Prostate gland (tissue), 2 donors: Measurements from ENCODE around the gene CIP2A. TPM values are rescaled to one million over a fixed set of nuclear protein-coding genes. Genes with fewer than 3 reads are reported as not detected.

Source experiments
- DNase-seq: peaks from one replicate; pipeline ENCODE4 v3.0.0-alpha.2; 2019; ENCODE audit warnings: low spot score
- H3K27ac ChIP-seq, 2 donors: fragments of 200-600 bp; sonication (generic); 2 replicates each; pipeline ENCODE4 v1.5.1; 2017 to 2019
- H3K27me3 ChIP-seq: fragments of 200-600 bp; sonication (generic); replicated peaks from 2 replicates; pipeline ENCODE4 v1.5.1; 2019; ENCODE audit not compliant: insufficient read depth
- H3K36me3 ChIP-seq, 2 donors: fragments of 200-600 bp; sonication (generic); 1 replicate in 1 of 2; 2 replicates in 1 of 2; pipeline versions ENCODE4 v1.5.1 to v1.8.1; 2017 to 2019
- H3K4me1 ChIP-seq: fragments of 200-600 bp; sonication (generic); replicated peaks from 2 replicates; pipeline ENCODE4 v1.5.1; 2019
- H3K4me3 ChIP-seq, 2 donors: fragments of 200-600 bp; sonication (generic); 2 replicates each; pipeline ENCODE4 v1.5.1; 2017 to 2019
- H3K9me3 ChIP-seq: fragments of 200-600 bp; sonication (generic); 2 replicates; pipeline ENCODE4 v1.5.1; 2017
- POLR2A ChIP-seq: fragments of 450-650 bp; IDR thresholded peaks from one replicate; pipeline ENCODE4 v1.6.1; 2016; ENCODE audit warnings: antibody characterized with exemption, mild to moderate bottlenecking
- POLR2AphosphoS5 ChIP-seq: sonication (generic); formaldehyde crosslinking; IDR thresholded peaks from one replicate; pipeline ENCODE4 v1.6.1; 2017; ENCODE audit warnings: antibody characterized with exemption
- WGBS: methylation state at CpG from one replicate; pipeline ENCODE4 v1.1.5; 2018; 5-methylcytosine and 5-hydroxymethylcytosine counted together
- intact Hi-C: fragments of 100-400 bp; cut with DNase I; formaldehyde crosslinking; loops from one replicate; pipeline ENCODE4 v1.14.2; 2022
- total RNA-seq, 2 donors: library from RNA; depleted of rRNA; stranded (reverse); fragments of >200 nt; gene quantifications; one replicate each; pipeline ENCODE4 v1.1.0, GENCODE V29; 2016
- TF ChIP-seq, protein P1 (sequence below), 4 experiments: fragments of 200-600 bp in 2 of 4; fragments of 450-650 bp in 2 of 4; sonication (generic) in 2 of 4; IDR thresholded peaks; 1 replicate in 3 of 4; 2 replicates in 1 of 4; pipeline ENCODE4 v1.5.1; 2016 to 2019; ENCODE audit warnings: antibody characterized with exemption in 4 of 4, mild to moderate bottlenecking in 2 of 4, moderate library complexity in 2 of 4

The CIP2A gene
- total RNA-seq, 2 donors from 2014 or later = 2.0 to 13.8 TPM

DNA sequence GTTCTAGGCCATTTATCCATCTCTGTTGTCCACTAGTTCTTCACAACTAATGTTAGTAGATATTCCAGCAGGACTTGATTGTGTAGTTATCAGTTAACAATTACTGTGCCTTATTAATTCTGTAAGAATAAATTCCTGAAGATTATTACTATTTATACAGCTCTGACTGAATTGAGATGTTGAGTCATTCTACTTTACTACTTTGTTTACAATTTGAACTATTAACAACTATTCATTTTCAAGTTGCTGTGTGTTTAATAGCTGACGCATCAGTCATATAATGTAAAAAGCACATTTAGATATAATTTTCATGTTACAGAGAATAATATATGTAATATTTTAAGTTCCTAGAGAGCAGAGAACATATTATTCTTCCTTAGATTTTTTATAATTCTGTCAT lies 21.4 kb upstream of the CIP2A start:
- no peaks in the 10 kb centered on the region for H3K4me1 ChIP-seq
- TF ChIP-seq POLR2AphosphoS5 (no peak), POLR2A (no peak)
- TF ChIP-seq, protein P1, sequence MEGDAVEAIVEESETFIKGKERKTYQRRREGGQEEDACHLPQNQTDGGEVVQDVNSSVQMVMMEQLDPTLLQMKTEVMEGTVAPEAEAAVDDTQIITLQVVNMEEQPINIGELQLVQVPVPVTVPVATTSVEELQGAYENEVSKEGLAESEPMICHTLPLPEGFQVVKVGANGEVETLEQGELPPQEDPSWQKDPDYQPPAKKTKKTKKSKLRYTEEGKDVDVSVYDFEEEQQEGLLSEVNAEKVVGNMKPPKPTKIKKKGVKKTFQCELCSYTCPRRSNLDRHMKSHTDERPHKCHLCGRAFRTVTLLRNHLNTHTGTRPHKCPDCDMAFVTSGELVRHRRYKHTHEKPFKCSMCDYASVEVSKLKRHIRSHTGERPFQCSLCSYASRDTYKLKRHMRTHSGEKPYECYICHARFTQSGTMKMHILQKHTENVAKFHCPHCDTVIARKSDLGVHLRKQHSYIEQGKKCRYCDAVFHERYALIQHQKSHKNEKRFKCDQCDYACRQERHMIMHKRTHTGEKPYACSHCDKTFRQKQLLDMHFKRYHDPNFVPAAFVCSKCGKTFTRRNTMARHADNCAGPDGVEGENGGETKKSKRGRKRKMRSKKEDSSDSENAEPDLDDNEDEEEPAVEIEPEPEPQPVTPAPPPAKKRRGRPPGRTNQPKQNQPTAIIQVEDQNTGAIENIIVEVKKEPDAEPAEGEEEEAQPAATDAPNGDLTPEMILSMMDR (IDR thresholded peaks at IDR 0.05) = no peak
- no peaks in the 10 kb centered on the region for H3K27me3 ChIP-seq
- H3K36me3 ChIP-seq = no peaks in the 10 kb centered on the region
- no peak for DNase-seq
- H3K9me3 ChIP-seq = no peaks in the 10 kb centered on the region
- no peak overlapping the region for H3K4me3 ChIP-seq
- no peak overlapping the region for H3K27ac ChIP-seq
- intact Hi-C loops = no loop called here
- WGBS = 96% methylated on average over 1 of the region's 1 CpG

DNA sequence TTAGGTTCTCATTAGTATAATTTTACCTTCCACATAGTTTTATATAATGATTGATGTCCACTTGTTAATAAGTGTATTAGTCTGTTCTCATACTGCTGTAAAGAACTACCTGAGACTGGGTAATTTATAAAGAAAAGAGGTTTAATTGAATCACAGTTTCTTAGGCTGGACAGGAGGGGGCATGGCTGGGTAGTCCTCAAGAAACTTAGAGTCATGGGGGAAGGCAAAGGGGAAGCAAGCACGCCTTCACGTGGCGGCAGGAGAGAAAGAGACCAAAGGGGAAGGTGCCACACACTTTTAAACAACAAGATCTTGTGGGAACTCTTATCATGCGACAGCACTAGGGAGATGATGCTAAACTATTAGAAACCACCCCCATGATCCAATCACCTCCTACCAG lies 19.5 kb upstream of the CIP2A start:
- no peaks in the 10 kb centered on the region for H3K36me3 ChIP-seq
- WGBS = 86% methylated on average over 4 of the region's 4 CpGs
- H3K4me1 ChIP-seq = no peaks in the 10 kb centered on the region
- no peak overlapping the region for H3K4me3 ChIP-seq
- intact Hi-C loops = no loop called here
- H3K27ac ChIP-seq = no peak overlapping the region
- H3K9me3 ChIP-seq = no peaks in the 10 kb centered on the region
- H3K27me3 ChIP-seq = no peaks in the 10 kb centered on the region
- DNase-seq = no peak
- TF ChIP-seq, protein P1 (IDR thresholded peaks at IDR 0.05) = no peak
- TF ChIP-seq POLR2A = no peak
- TF ChIP-seq POLR2AphosphoS5 = no peak

DNA sequence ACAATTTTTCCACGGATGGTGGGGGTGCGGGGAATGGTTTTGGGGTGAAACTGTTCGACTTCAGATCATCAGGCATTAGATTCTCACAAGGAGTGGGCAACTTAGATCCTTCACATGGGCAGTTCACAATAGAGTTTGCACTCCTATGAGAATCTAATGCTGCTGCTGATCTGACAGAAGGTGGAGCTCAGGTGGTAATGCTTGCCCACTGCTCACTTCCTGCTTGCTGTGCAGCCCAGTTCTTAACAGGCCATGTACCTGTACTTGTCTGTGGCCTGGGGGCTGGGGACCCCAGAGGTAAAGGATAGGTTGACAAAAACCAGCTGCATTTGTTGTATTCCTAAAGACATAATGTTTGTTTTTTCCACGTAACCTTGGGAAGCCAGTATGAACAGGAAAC lies 16.3 kb upstream of the CIP2A start:
- H3K9me3 ChIP-seq = no peaks in the 10 kb centered on the region
- WGBS = 72% methylated on average over 4 of the region's 4 CpGs
- TF ChIP-seq POLR2A = no peak
- TF ChIP-seq POLR2AphosphoS5 = no peak
- TF ChIP-seq, protein P1 (IDR thresholded peaks at IDR 0.05) = no peak
- intact Hi-C loops = no loop called here
- no peaks in the 10 kb centered on the region for H3K27me3 ChIP-seq
- no peaks in the 10 kb centered on the region for H3K4me1 ChIP-seq
- H3K27ac ChIP-seq = no peak overlapping the region
- H3K36me3 ChIP-seq = no peaks in the 10 kb centered on the region
- DNase-seq = no peak
- no peak overlapping the region for H3K4me3 ChIP-seq

DNA sequence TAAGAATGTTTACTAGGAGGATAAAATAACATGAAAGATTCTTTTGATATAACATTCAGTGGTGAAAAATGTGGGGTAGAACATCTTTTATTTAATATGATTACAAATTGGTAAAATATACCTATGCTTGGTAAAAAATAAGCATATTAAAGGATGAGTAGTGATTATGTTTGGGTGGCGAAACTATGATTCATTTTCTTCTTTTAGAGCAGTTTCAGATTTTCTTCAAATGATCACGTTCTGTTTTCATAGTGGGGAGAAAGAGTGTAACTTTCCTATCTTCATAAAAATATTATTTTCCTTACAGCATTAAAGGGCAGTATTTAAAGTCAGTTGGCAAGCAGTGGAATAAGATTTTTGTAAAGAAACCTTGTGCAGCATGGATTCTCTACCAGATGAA lies 15.8 kb upstream of the CIP2A start:
- H3K27me3 ChIP-seq = no peaks in the 10 kb centered on the region
- TF ChIP-seq POLR2AphosphoS5 (no peak), POLR2A (no peak)
- TF ChIP-seq, protein P1 (IDR thresholded peaks at IDR 0.05) = no peak
- H3K9me3 ChIP-seq = no peaks in the 10 kb centered on the region
- DNase-seq = no peak
- H3K27ac ChIP-seq = no peak overlapping the region
- no peaks in the 10 kb centered on the region for H3K36me3 ChIP-seq
- intact Hi-C loops = no loop called here
- H3K4me3 ChIP-seq = no peak overlapping the region
- 94% methylated on average over 2 of the region's 2 CpGs for WGBS
- no peaks in the 10 kb centered on the region for H3K4me1 ChIP-seq

DNA sequence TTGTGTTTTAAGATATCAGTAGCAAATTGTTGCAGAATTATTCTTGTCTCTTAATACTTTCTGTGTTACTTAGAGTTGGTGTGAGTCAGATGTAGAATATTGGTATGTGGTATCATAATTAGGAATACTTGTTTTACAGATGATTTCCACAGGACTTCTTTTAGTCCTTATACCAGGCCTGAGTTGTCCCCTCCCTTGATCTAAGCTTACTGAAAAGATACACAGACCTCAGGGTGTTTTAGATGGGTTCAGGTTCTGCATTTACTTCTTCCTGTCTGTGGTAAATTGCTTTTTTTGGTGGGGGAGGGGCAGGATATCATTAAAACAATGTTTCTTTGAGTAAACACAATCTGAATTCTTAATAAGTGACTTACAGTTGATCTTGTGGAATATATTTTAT lies 14.5 kb upstream of the CIP2A start:
- H3K27ac ChIP-seq = no peak overlapping the region
- H3K36me3 ChIP-seq = no peaks in the 10 kb centered on the region
- TF ChIP-seq POLR2A = no peak
- H3K9me3 ChIP-seq = no peaks in the 10 kb centered on the region
- H3K27me3 ChIP-seq = no peaks in the 10 kb centered on the region
- no peak overlapping the region for H3K4me3 ChIP-seq
- DNase-seq = no peak
- no peaks in the 10 kb centered on the region for H3K4me1 ChIP-seq
- intact Hi-C loops = no loop called here

DNA sequence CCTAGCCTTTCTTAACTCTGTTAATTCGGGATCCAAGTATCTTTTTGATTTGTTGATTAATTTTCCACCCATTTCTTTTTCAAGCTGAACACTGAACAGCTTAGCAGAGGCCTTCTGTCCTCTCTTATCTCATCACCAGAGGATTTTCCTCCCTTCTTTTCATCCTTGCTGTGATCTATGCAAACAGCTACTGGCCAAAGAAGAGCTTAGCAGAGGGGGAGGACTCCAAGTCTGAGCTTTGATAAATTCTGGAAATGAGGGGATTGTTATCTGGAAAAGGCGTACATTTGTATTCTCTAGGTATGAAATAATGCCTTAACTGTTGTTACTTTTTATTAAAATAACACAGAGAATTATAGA lies 13.7 kb upstream of the CIP2A start:
- TF ChIP-seq POLR2A = no peak
- TF ChIP-seq POLR2AphosphoS5 = no peak
- TF ChIP-seq, protein P1 (IDR thresholded peaks at IDR 0.05) = no peak
- no peaks in the 10 kb centered on the region for H3K27me3 ChIP-seq
- H3K4me1 ChIP-seq = no peaks in the 10 kb centered on the region
- no peaks in the 10 kb centered on the region for H3K9me3 ChIP-seq
- no peak overlapping the region for H3K4me3 ChIP-seq
- intact Hi-C loops = no loop called here
- no peak for DNase-seq
- H3K27ac ChIP-seq = no peak overlapping the region
- no peaks in the 10 kb centered on the region for H3K36me3 ChIP-seq
- 83% methylated on average over 2 of the region's 2 CpGs for WGBS
